SK-N-MC (cell line): Measurements from ENCODE around the gene CP.
"Not testable (repeated sequence)": the region's sequence is repeated elsewhere in the genome, so short reads cannot be mapped to it uniquely, and the experiment has no call there.

Experiments
- DNase-seq: peaks from one replicate; pipeline ENCODE4 v3.0.0-alpha.2; 2011; ENCODE audit warnings: low read depth, low spot score
- H3K27ac ChIP-seq: fragments of 200-600 bp; sonication (generic); 2 replicates; pipeline ENCODE4 v1.5.1; 2016; ENCODE audit warnings: mixed run types
- H3K36me3 ChIP-seq: fragments of 200-600 bp; sonication (generic); 2 replicates; pipeline ENCODE4 v1.6.1; 2017; ENCODE audit warnings: antibody characterized with exemption, low read length, mixed read lengths; ENCODE audit not compliant: insufficient read depth
- H3K4me3 ChIP-seq: fragments of 200-600 bp; sonication (generic); 2 replicates; pipeline ENCODE4 v1.5.1; 2016
- H3K9ac ChIP-seq: fragments of 200-600 bp; sonication (generic); 2 replicates; pipeline ENCODE4 v1.8.0; 2017; ENCODE audit warnings: mixed run types, mixed read lengths; ENCODE audit not compliant: insufficient read length
- H3K9me3 ChIP-seq: fragments of 200-600 bp; sonication (generic); 2 replicates; pipeline ENCODE4 v1.6.1; 2017; ENCODE audit warnings: low read depth, mild to moderate bottlenecking, antibody characterized with exemption, low read length, moderate library complexity, mixed read lengths
- EZH2 ChIP-seq: fragments of 200-600 bp; sonication (generic); IDR thresholded peaks from one replicate; pipeline ENCODE4 v1.6.1; 2017; ENCODE audit warnings: antibody characterized with exemption
- FOXP2 ChIP-seq: optimal IDR thresholded peaks from 2 replicates; pipeline ENCODE3; 2011; ENCODE audit warnings: mild to moderate bottlenecking, moderate library complexity; ENCODE audit not compliant: insufficient read depth; ENCODE audit errors: extremely low read length, control extremely low read depth
- POLR2AphosphoS5 ChIP-seq: IDR thresholded peaks from 2 replicates; pipeline ENCODE4 v1.6.1; 2012; ENCODE audit warnings: mild to moderate bottlenecking, low read depth, low read length, borderline replicate concordance

Gene CP

DNA sequence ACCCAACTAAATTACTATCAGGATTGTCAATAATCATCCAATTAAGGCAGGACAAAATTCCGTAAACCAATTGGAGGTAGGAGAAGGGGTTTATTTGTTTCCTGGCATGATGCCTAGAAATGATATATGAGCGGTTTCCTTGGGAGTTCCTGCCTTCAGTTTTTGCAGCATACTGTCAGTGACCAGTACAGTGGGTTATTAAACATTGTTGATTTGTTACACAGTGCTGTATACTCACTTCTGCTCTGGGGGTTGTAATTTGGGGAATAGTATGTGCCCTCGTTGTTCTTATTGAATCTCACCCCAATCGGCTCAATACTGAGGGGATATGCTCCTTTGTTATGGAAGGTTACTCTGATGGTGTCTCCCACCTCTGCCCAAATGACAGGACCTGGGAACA, 22.2 kb downstream of the CP start:
- H3K9me3 ChIP-seq: no peaks in the 10 kb centered on the region
- no peaks in the 10 kb centered on the region for H3K36me3 ChIP-seq
- DNase-seq: no peak
- no peak overlapping the region for H3K4me3 ChIP-seq
- TF ChIP-seq FOXP2: no peak
- TF ChIP-seq POLR2AphosphoS5: no peak
- no peak for TF ChIP-seq EZH2
- H3K27ac ChIP-seq: no peak overlapping the region
- no peak overlapping the region for H3K9ac ChIP-seq

DNA sequence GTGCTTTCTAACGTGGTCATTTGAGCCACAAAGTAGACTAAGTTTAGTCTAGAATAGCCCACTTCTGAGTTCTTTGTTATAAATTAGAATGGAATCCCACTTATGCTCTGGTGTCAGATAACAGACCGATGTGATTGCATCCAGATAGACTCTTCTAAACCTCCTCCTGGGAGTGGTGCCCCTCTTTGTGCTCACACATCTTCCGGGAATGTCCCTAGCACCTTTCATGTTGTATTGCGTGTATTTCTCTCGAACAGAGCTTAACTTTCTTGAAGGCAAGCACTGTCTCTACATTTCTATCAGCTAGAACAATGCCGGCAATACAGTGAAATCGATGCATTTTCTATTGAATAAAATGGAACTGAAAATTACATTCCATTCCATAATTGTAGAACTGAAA, 23.0 kb downstream of the CP start:
- no peaks in the 10 kb centered on the region for H3K36me3 ChIP-seq
- no peak for DNase-seq
- no peak for TF ChIP-seq EZH2
- TF ChIP-seq FOXP2: no peak
- TF ChIP-seq POLR2AphosphoS5: no peak
- H3K9me3 ChIP-seq: no peaks in the 10 kb centered on the region
- no peak overlapping the region for H3K4me3 ChIP-seq
- no peak overlapping the region for H3K9ac ChIP-seq
- H3K27ac ChIP-seq: no peak overlapping the region

DNA sequence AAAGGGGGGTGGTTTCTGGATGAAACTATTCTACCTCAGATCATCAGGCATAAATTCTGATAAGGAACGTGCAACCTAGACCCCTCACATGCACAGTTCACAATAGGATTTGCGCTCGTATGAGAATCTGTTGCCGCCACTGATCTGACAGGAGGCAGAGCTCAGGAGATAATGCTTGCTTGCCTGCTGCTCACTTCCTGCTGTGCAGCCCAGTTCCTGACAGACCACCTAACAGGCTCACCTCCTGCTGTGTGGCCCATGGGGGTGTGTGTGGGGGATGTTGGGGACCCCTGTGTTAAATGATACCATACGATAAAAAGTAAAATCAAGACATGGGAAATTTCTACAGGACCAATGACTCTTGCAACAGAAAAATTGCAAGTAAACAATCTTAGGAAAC, 24.0 kb downstream of the CP start:
- Histone ChIP-seq H3K9me3 (no peaks in the 10 kb centered on the region), H3K9ac (no peak overlapping the region), H3K36me3 (no peaks in the 10 kb centered on the region), H3K27ac (no peak overlapping the region), H3K4me3 (no peak overlapping the region)
- no peak for TF ChIP-seq EZH2
- no peak for TF ChIP-seq POLR2AphosphoS5
- TF ChIP-seq FOXP2: no peak
- no peak for DNase-seq

DNA sequence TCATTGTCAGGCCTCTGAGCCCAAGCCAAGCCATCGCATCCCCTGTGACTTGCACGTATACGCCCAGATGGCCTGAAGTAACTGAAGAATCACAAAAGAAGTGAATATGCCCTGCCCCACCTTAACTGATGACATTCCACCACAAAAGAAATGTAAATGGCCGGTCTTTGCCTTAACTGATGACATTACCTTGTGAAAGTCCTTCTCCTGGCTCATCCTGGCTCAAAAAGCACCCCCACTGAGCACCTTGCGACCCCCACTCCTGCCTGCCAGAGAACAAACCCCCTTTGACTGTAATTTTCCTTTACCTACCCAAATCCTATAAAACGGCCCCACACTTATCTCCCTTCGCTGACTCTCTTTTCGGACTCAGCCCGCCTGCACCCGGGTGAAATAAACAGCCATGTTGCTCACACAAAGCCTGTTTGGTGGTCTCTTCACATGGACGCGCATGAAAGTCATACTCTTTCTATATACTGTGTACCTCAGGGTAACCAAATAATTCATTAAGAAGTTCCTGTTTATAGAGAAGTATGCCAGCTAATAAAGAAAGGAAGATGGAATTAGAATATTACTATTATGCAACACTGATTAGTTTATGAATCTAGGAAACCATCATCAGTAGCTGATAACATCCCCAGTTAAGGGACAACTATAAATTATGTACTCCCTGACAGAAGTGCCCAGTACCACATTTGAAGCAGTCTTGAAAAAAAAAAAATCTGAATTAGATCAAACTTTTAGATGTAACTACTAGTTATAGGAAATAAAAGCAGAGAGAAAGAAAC, 24.6 kb downstream of the CP start:
- not testable (repeated sequence) for H3K9ac ChIP-seq, H3K36me3 ChIP-seq, H3K27ac ChIP-seq, DNase-seq, H3K4me3 ChIP-seq, H3K9me3 ChIP-seq

DNA sequence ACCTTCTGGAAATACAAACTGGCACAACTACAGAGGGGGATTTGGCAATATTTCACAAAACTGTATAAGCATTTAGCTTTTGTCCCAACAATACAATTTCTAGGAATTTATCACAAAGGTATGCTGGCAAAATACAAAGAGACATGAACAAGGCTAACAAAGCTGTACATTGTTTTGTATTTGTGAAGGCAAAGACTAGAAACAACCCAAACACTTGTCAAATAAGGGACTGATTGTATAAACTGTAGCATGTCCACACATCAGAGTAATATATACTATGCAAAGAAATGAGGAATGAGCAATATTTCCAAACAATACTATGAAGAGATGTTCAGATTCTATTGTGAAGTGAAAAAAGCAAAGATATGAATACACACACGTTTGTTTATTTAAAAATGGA, 26.4 kb downstream of the CP start:
- no peak for DNase-seq
- H3K9me3 ChIP-seq: no peaks in the 10 kb centered on the region
- no peak for TF ChIP-seq EZH2
- no peak for TF ChIP-seq POLR2AphosphoS5
- no peak for TF ChIP-seq FOXP2
- H3K9ac ChIP-seq: no peak overlapping the region
- H3K36me3 ChIP-seq: no peaks in the 10 kb centered on the region
- H3K4me3 ChIP-seq: no peak overlapping the region
- no peak overlapping the region for H3K27ac ChIP-seq

DNA sequence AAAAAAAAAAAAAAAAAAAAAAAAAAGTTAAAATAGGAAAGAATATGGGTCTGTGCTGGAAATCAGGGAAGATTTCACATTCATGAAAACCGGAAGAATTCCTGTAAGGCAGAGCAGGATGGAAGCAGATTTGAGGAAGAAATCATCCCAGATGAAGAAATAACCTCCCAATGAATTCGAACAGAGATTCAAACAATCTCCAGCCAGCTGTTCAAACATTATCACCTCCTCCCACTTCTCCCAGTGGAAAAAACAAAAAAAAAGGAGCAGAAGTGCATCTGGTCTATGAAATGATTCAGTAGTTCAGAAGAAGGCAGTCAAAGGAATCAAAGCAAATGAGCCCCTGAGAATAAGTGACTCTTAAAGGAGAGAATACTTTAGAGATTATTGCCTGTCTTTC, 33.1 kb downstream of the CP start:
- Histone ChIP-seq H3K9ac (no peak overlapping the region), H3K36me3 (no peaks in the 10 kb centered on the region), H3K4me3 (no peak overlapping the region), H3K9me3 (no peaks in the 10 kb centered on the region), H3K27ac (no peak overlapping the region)
- TF ChIP-seq EZH2: no peak
- DNase-seq: no peak

DNA sequence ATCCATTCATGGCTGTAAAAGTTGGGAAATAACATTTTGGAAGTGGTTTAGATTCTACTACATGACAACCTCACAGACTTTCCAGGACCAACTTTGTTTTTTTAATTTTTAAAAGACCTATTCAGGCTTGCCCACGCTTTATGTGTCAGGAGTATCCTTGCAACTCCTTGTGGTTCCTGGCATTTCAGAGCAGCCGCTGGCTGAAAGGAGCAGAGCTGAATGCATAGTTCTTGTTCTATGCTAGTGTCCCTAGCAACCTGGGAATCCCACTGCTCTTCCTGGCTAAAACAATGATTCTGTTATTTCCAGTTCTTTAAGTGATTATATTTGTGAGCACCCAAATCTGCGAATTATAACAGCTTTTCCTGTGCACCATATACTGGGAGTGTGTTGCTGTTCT, 34.9 kb downstream of the CP start:
- no peaks in the 10 kb centered on the region for H3K36me3 ChIP-seq
- H3K9ac ChIP-seq: no peak overlapping the region
- no peaks in the 10 kb centered on the region for H3K9me3 ChIP-seq
- no peak overlapping the region for H3K27ac ChIP-seq
- TF ChIP-seq POLR2AphosphoS5: no peak
- no peak for TF ChIP-seq FOXP2
- TF ChIP-seq EZH2: no peak
- no peak for DNase-seq
- H3K4me3 ChIP-seq: no peak overlapping the region

DNA sequence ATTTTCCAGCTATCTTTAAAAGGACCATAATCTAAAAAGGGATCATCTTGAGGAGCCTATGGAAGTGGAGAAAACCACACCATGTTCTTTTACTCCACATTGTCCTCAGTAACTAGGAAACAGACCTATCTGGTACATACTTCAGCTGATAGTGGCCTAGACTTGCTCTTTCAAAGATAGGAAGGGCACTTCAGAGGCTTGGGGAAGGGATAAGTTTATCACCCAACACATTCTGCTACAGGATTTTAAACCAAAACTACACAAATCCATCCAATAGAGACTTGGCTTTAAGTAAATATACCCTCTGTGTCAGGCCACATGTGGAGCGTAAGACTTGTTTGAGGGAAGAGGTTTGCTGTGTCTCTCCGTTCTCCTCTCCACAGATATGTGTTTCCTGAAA, 35.4 kb downstream of the CP start:
- no peak overlapping the region for H3K27ac ChIP-seq
- H3K9ac ChIP-seq: no peak overlapping the region
- H3K9me3 ChIP-seq: no peaks in the 10 kb centered on the region
- TF ChIP-seq POLR2AphosphoS5: no peak
- no peak for TF ChIP-seq FOXP2
- no peak for TF ChIP-seq EZH2
- no peak for DNase-seq
- no peak overlapping the region for H3K4me3 ChIP-seq
- H3K36me3 ChIP-seq: no peaks in the 10 kb centered on the region

DNA sequence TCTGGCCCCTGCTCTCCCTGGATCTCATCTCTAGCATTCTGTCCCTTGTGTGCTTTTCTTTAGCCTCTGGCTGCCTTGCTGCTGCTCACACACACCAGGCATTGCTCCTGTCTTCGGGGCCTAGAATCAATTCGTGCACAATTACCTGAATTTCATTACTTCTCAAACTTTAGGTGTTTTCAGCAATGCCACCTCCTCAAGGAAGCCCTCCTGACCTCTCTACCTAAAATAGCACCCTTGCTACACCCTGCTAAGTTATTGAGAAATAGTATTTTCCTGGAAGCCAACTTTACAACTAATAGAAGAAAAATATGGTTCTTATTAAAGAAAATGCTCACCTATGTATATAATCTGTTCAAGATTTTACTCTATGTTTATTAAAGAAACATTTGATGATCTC, 40.4 kb downstream of the CP start:
- no peak for TF ChIP-seq POLR2AphosphoS5
- no peak for TF ChIP-seq FOXP2
- no peak for TF ChIP-seq EZH2
- peaks cover 14% of the 10 kb centered on the region for H3K36me3 ChIP-seq

More for the DNA sequence above, 40.4 kb downstream of the CP start:
- no peak overlapping the region for H3K27ac ChIP-seq
- peaks cover 4% of the 10 kb centered on the region; the same call in 1 of the 2 replicates for H3K9me3 ChIP-seq
- DNase-seq: no peak
- H3K9ac ChIP-seq: no peak overlapping the region
- H3K4me3 ChIP-seq: no peak overlapping the region
